GM12878 (cell line): ENCODE measurements around the gene NPAS2. TPM values are rescaled to one million over a fixed set of nuclear protein-coding genes. Genes with fewer than 3 reads are reported as not detected.

ENCODE experiments used
- ATAC-seq: fragments of 200-7000 bp; cut with Tn5 transposase; 3 replicates; pipeline ENCODE4 v1.9.1; 2020; ENCODE audit warnings: mild to moderate bottlenecking, moderate library complexity
- BruUV-seq: library from RNA; stranded (reverse); fragments of 400-500 nt; replicated peaks from 2 replicates; lab custom pipeline; 2021; lab: Mats Ljungman, UMichigan
- CTCF ChIA-PET: fragments of 300-600 bp; sonication (Branson Sonifier 250); formaldehyde crosslinking; extraction: SDS; loops from one replicate; lab custom pipeline; 2021; ENCODE audit warnings: inconsistent platforms; lab: Yijun Ruan, JAX
- POLR2A ChIA-PET: fragments of 350-600 bp; formaldehyde crosslinking; extraction: SDS; loops from one replicate; lab custom pipeline; 2021; ENCODE audit warnings: inconsistent platforms; lab: Charles Lee
- RAD21 ChIA-PET: fragments of 300-600 bp; sonication (Branson Sonifier 250); formaldehyde crosslinking; loops from one replicate; lab custom pipeline; 2023; ENCODE audit warnings: antibody characterized with exemption; ENCODE audit not compliant: unreplicated experiment; lab: Charles Lee
- SMC1A ChIA-PET: fragments of 300-600 bp; sonication (Branson Sonifier 250); formaldehyde crosslinking; loops from one replicate; lab custom pipeline; 2023; ENCODE audit not compliant: unreplicated experiment, uncharacterized antibody; lab: Charles Lee
- DNase-seq: peaks from one replicate; pipeline ENCODE4 v3.0.0-alpha.2; 2011; ENCODE audit warnings: low read depth, low spot score
- FAIRE-seq: peaks from 3 replicates; lab custom pipeline; 2011; peaks lifted over from hg19 to GRCh38; lab: Jason Lieb, UNC
- H2AFZ ChIP-seq: 2 replicates; pipeline ENCODE4 v1.6.0; 2011; ENCODE audit warnings: low read depth, low read length, control low read depth; ENCODE audit not compliant: control insufficient read depth
- H3K27ac ChIP-seq: 2 replicates; pipeline ENCODE4 v1.5.1; 2011; ENCODE audit warnings: control low read depth; ENCODE audit not compliant: control insufficient read depth, insufficient read depth
- H3K27me3 ChIP-seq, 2 experiments: replicated peaks in 1 of 2; 2 replicates each; pipeline versions ENCODE4 v1.6.0 to v1.6.1; 2011; ENCODE audit warnings: low read length in 1 of 2; ENCODE audit not compliant: control insufficient read depth in 2 of 2, insufficient read depth in 2 of 2
- H3K36me3 ChIP-seq, 2 experiments: 2 replicates each; pipeline ENCODE4 v1.5.1; 2011; ENCODE audit warnings: low read length in 1 of 2; ENCODE audit not compliant: control insufficient read depth in 2 of 2, insufficient read depth in 2 of 2
- H3K4me1 ChIP-seq: 2 replicates; pipeline ENCODE4 v1.6.1; 2011; ENCODE audit warnings: mild to moderate bottlenecking, low read length, moderate library complexity, mixed read lengths; ENCODE audit not compliant: control insufficient read depth, insufficient read depth
- H3K4me2 ChIP-seq: 2 replicates; pipeline ENCODE4 v1.6.0; 2011; ENCODE audit warnings: control low read depth; ENCODE audit not compliant: control insufficient read depth, insufficient read depth
- H3K4me3 ChIP-seq: fragments of 200-600 bp; sonication (generic); 2 replicates; pipeline ENCODE4 v1.5.1; 2016
- H3K79me2 ChIP-seq: 2 replicates; pipeline ENCODE4 v1.6.0; 2011; ENCODE audit warnings: low read length; ENCODE audit not compliant: control insufficient read depth, insufficient read depth
- H3K9ac ChIP-seq: 2 replicates; pipeline ENCODE4 v1.8.0; 2011; ENCODE audit warnings: low read length, control low read depth, mixed read lengths; ENCODE audit not compliant: control insufficient read depth, insufficient read depth
- H3K9me3 ChIP-seq: replicated peaks from 3 replicates; pipeline ENCODE4 v1.5.1; 2011; ENCODE audit warnings: mild to moderate bottlenecking, low read length; ENCODE audit not compliant: control insufficient read depth, insufficient read depth
- H4K20me1 ChIP-seq: 2 replicates; pipeline ENCODE4 v1.6.0; 2011; ENCODE audit not compliant: control insufficient read depth, insufficient read depth
- E2F4 ChIP-seq: IDR thresholded peaks from 2 replicates; pipeline ENCODE4 v1.6.1; 2012; ENCODE audit warnings: low read depth, low read length, improper control_type of control experiment
- HDAC2 ChIP-seq: fragments of 200-600 bp; sonication (generic); IDR thresholded peaks from 2 replicates; pipeline ENCODE4 v1.6.1; 2017
- HDAC6 ChIP-seq: fragments of 200-600 bp; sonication (generic); IDR thresholded peaks from one replicate; pipeline ENCODE4 v1.8.0; 2017; ENCODE audit warnings: antibody characterized with exemption; ENCODE audit not compliant: unreplicated experiment
- IKZF2 ChIP-seq, 2 experiments: fragments of 450-650 bp; IDR thresholded peaks; 2 replicates each; pipeline ENCODE4 v1.6.1; 2017; ENCODE audit warnings: mild to moderate bottlenecking in 2 of 2, moderate library complexity in 2 of 2
- KLF5 ChIP-seq: fragments of 450-650 bp; IDR thresholded peaks from 2 replicates; pipeline ENCODE4 v1.6.1; 2014; ENCODE audit warnings: mild to moderate bottlenecking; ENCODE audit not compliant: partially characterized antibody
- LARP7 ChIP-seq: fragments of 450-650 bp; IDR thresholded peaks from 2 replicates; pipeline ENCODE4 v1.6.1; 2017; ENCODE audit warnings: mild to moderate bottlenecking
- NFYA ChIP-seq: IDR thresholded peaks from 2 replicates; pipeline ENCODE4 v1.6.1; 2011; ENCODE audit warnings: low read depth, mild to moderate bottlenecking, low read length, improper control_type of control experiment, borderline replicate concordance
- NR2F1 ChIP-seq: fragments of 450-650 bp; conservative IDR thresholded peaks from 2 replicates; pipeline ENCODE4 v1.6.1; 2017; ENCODE audit warnings: mild to moderate bottlenecking
- POU2F2 ChIP-seq: IDR thresholded peaks from 3 replicates; pipeline ENCODE4 v1.6.1; 2011; ENCODE audit warnings: low read depth, mild to moderate bottlenecking, low read length, borderline replicate concordance
- RAD51 ChIP-seq: fragments of 450-650 bp; IDR thresholded peaks from 2 replicates; pipeline ENCODE4 v1.6.1; 2016; ENCODE audit warnings: moderate library complexity, mild to moderate bottlenecking, inconsistent platforms
- SKIL ChIP-seq: fragments of 450-650 bp; IDR thresholded peaks from 2 replicates; pipeline ENCODE4 v1.6.1; 2017; ENCODE audit warnings: mild to moderate bottlenecking, low read depth, inconsistent platforms; ENCODE audit not compliant: poor library complexity, severe bottlenecking
- SMAD1 ChIP-seq: fragments of 450-650 bp; IDR thresholded peaks from 2 replicates; pipeline ENCODE4 v1.6.1; 2018; ENCODE audit warnings: mild to moderate bottlenecking, low read depth; ENCODE audit not compliant: partially characterized antibody
- STAT3 ChIP-seq: IDR thresholded peaks from 2 replicates; pipeline ENCODE4 v1.6.1; 2011; ENCODE audit warnings: low read depth, low read length, improper control_type of control experiment
- TBL1XR1 ChIP-seq: IDR thresholded peaks from 2 replicates; pipeline ENCODE4 v1.6.1; 2012; ENCODE audit warnings: low read depth, low read length, improper control_type of control experiment
- TCF3 ChIP-seq: IDR thresholded peaks from 2 replicates; pipeline ENCODE4 v1.6.1; 2012; ENCODE audit warnings: low read depth, mild to moderate bottlenecking, low read length, borderline replicate concordance; ENCODE audit not compliant: insufficient read depth
- USF1 ChIP-seq: IDR thresholded peaks from 2 replicates; pipeline ENCODE4 v1.6.1; 2011; ENCODE audit warnings: borderline replicate concordance, low read depth, mild to moderate bottlenecking, moderate library complexity, mixed read lengths, low read length; ENCODE audit not compliant: insufficient read depth; ENCODE audit errors: extremely low read length
- ZBED1 ChIP-seq: IDR thresholded peaks from 2 replicates; pipeline ENCODE4 v1.6.1; 2016; ENCODE audit warnings: borderline replicate concordance
- ZNF384 ChIP-seq: IDR thresholded peaks from 2 replicates; pipeline ENCODE4 v1.6.1; 2012; ENCODE audit warnings: low read depth, mild to moderate bottlenecking, low read length, improper control_type of control experiment, borderline replicate concordance
- ZZZ3 ChIP-seq: IDR thresholded peaks from 2 replicates; pipeline ENCODE4 v1.6.1; 2011; ENCODE audit warnings: low read depth; ENCODE audit not compliant: control insufficient read depth, insufficient read length
- WGBS: methylation state at CpG from one replicate; pipeline ENCODE4 v1.1.6; 2016; ENCODE audit warnings: low lambda C conversion rate; ENCODE audit not compliant: insufficient replicate concordance, insufficient coverage; ENCODE audit errors: missing lambda C conversion rate; 5-methylcytosine and 5-hydroxymethylcytosine counted together
- in situ Hi-C: fragments of 300-500 bp; cut with MboI; formaldehyde crosslinking; loops from 9 replicates; pipeline ENCODE4 v1.14.3; 2018; ENCODE audit warnings: mixed read lengths
- intact Hi-C: fragments of 100-400 bp; cut with micrococcal nuclease; formaldehyde crosslinking; loops from one replicate; pipeline ENCODE4 v1.14.2; 2022; ENCODE audit not compliant: unreplicated experiment
- polyA plus RNA-seq, 11 experiments: library from polyadenylated mRNA; depleted of rRNA in 4 of 11; unstranded in 6 of 11; stranded (reverse) in 5 of 11; fragments of >200 nt; fragmentation: Nextera tagmentation in 4 of 11; fragmentation: Illumina TruSeq in 1 of 11; extraction: Ambion mirVana in 4 of 11; extraction: Trizol in 1 of 11; gene quantifications; 1 replicate in 1 of 11; 2 replicates in 10 of 11; pipeline versions ENCODE4 v1.2.1 to v1.2.3, GENCODE V29; 2011 to 2016; ENCODE audit warnings: inconsistent platforms in 2 of 11, missing spikeins in 2 of 11, low read depth in 1 of 11
- total RNA-seq, 4 experiments: library from RNA; depleted of rRNA in 3 of 4; stranded (reverse); fragments of >200 nt in 3 of 4; fragmentation: Illumina TruSeq in 1 of 4; extraction: Trizol in 1 of 4; gene quantifications; 2 replicates each; pipeline versions ENCODE4 v1.2.1 to v1.2.3, GENCODE V29; 2013 to 2021

NPAS2 gene
- total and polyA plus RNA-seq, 10 of the 15 experiments (the other 5 are each of a cell fraction or from before 2014, with no cell fraction given): 0.08 TPM; not detected in 9

- no peak overlapping the region for H3K9ac ChIP-seq
- H3K36me3 ChIP-seq: no peaks in the 10 kb centered on the region
- TF ChIP-seq HDAC6 (no peak), TBL1XR1 (no peak), STAT3 (no peak), USF1 (no peak), POU2F2 (no peak), RAD51 (no peak), E2F4 (no peak), HDAC2 (no peak), SMAD1 (no peak), LARP7 (no peak), ZBED1 (no peak), ZZZ3 (no peak), TCF3 (no peak), IKZF2 (IDR thresholded peaks at IDR 0.05) (no peak), SKIL (no peak), KLF5 (no peak), NR2F1 (no peak), ZNF384 (no peak), NFYA (no peak)
- ChIA-PET POLR2A (no interaction called here), CTCF (interaction anchor here (0.6 kb wide), 1 partner anchor 48 kb away, joined by 4 read pairs; no protein-coding TSS in a partner anchor), RAD21 (no interaction called here), SMC1A (interaction anchor here (0.6 kb wide), 1 partner anchor 192 kb away, joined by 3 read pairs; no protein-coding TSS in a partner anchor)
- H2AFZ ChIP-seq: no peak overlapping the region
- no peaks in the 10 kb centered on the region for H3K9me3 ChIP-seq
- intact Hi-C loops: no loop called here
- no peaks in the 10 kb centered on the region for H3K4me1 ChIP-seq
- H3K4me2 ChIP-seq: no peak overlapping the region
- FAIRE-seq (no peak), ATAC-seq (no peak), DNase-seq (no peak)
- no TSS peak for BruUV-seq
- peaks cover 0 to 4% of the 10 kb centered on the region in 2 experiments; a peak in 2 of 4 replicates for H3K27me3 ChIP-seq
- 50% methylated on average over 5 of the region's 5 CpGs for WGBS
- H3K4me3 ChIP-seq: no peak overlapping the region
- no peaks in the 10 kb centered on the region for H4K20me1 ChIP-seq
- in situ Hi-C loops: no loop called here
- H3K79me2 ChIP-seq: no peaks in the 10 kb centered on the region
- H3K27ac ChIP-seq: no peak overlapping the region
These were observed 86.7 kb downstream of the NPAS2 start for GRCh38 chr2:100906679-100907078.
